H1 (cell line): ENCODE results near the gene AFG1L. TPM values are rescaled to one million over a fixed set of nuclear protein-coding genes. Genes with fewer than 3 reads are reported as not detected.

Source experiments
- ZNF274 ChIP-seq: IDR thresholded peaks from 2 replicates; pipeline ENCODE4 v1.7.0; 2012; ENCODE audit warnings: low read length, borderline replicate concordance; ENCODE audit errors: extremely low read depth
- polyA plus RNA-seq, 7 experiments: library from polyadenylated mRNA; depleted of rRNA in 3 of 7; stranded (reverse) in 5 of 7; unstranded in 2 of 7; fragments of >200 nt in 5 of 7; fragments of 200-250 nt in 2 of 7; gene quantifications; 1 replicate in 5 of 7; 2 replicates in 1 of 7; 4 replicates in 1 of 7; pipeline versions ENCODE4 v1.2.1 to v1.2.3, GENCODE V29; 2011 to 2013; ENCODE audit warnings: missing spikeins in 2 of 7, mixed read lengths in 2 of 7
- total RNA-seq: library from RNA; stranded (reverse); fragmentation: NEBNext Ultra II Directional; extraction: Animal tissue kit (Norgen Biotek cat#: 25700); gene quantifications from 2 replicates; pipeline ENCODE4 v1.2.1, GENCODE V29; 2021
- TF ChIP-seq, protein P1 (sequence below), 3 experiments: IDR thresholded peaks; 1 replicate in 2 of 3; 2 replicates in 1 of 3; pipeline versions ENCODE4 v1.5.1 to v1.6.1; 2011; ENCODE audit warnings: low read length in 3 of 3, mild to moderate bottlenecking in 3 of 3, inconsistent platforms in 2 of 3, low read depth in 1 of 3, moderate library complexity in 1 of 3; ENCODE audit not compliant: insufficient read depth in 1 of 3; ENCODE audit errors: control extremely low read depth in 1 of 3

The AFG1L gene
- total and polyA plus RNA-seq, 2 of the 8 experiments (the other 6 are each of a cell fraction or from before 2014, with no cell fraction given) = 0.98 to 5.7 TPM

- TF ChIP-seq, protein P1, sequence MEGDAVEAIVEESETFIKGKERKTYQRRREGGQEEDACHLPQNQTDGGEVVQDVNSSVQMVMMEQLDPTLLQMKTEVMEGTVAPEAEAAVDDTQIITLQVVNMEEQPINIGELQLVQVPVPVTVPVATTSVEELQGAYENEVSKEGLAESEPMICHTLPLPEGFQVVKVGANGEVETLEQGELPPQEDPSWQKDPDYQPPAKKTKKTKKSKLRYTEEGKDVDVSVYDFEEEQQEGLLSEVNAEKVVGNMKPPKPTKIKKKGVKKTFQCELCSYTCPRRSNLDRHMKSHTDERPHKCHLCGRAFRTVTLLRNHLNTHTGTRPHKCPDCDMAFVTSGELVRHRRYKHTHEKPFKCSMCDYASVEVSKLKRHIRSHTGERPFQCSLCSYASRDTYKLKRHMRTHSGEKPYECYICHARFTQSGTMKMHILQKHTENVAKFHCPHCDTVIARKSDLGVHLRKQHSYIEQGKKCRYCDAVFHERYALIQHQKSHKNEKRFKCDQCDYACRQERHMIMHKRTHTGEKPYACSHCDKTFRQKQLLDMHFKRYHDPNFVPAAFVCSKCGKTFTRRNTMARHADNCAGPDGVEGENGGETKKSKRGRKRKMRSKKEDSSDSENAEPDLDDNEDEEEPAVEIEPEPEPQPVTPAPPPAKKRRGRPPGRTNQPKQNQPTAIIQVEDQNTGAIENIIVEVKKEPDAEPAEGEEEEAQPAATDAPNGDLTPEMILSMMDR (IDR thresholded peaks at IDR 0.05; ENCODE audit: control extremely low read depth in 1 of 3, insufficient read depth in 1 of 3, low read depth in 1 of 3, low read length in 3 of 3) = no peak
- TF ChIP-seq ZNF274 = no peak
These were observed 17.0 kb upstream of the AFG1L start (continued) for GRCh38 chr6:108277831-108278230.
